Right renal pelvis (tissue), 4 donors: Measurements from ENCODE around the gene EEFSEC. TPM values are rescaled to one million over a fixed set of nuclear protein-coding genes. Genes with fewer than 3 reads are reported as not detected.

Experiments
- DNase-seq, 4 donors: peaks; one replicate each; pipeline ENCODE4 v3.0.0-alpha.2; 2013; ENCODE audit warnings: low read depth in 4 of 4, low spot score in 3 of 4, missing footprints in 1 of 4
- polyA plus RNA-seq, 4 donors: library from polyadenylated mRNA; unstranded; fragments of 120-200 nt; gene quantifications; one replicate each; pipeline ENCODE4 v1.2.1, GENCODE V29; 2013; ENCODE audit not compliant: insufficient read length in 4 of 4

EEFSEC gene
- polyA plus RNA-seq, 4 donors: 24.1 to 31.5 (median 26.2) TPM

- no peak for DNase-seq
These were observed 188.5 kb downstream of the EEFSEC start for GRCh38 chr3:128341659-128342395.

- no peak for DNase-seq
These were observed 189.5 kb downstream of the EEFSEC start for GRCh38 chr3:128342701-128343180.

- DNase-seq: no peak
These were observed 190.2 kb downstream of the EEFSEC start for GRCh38 chr3:128343287-128344051.

GRCh38 chr3:128344052-128344735 is 190.9 kb downstream of the EEFSEC start:
- DNase-seq: no peak

- DNase-seq: no peak
These were observed 191.9 kb downstream of the EEFSEC start for GRCh38 chr3:128345196-128345595.

GRCh38 chr3:128346562-128346961 is 193.3 kb downstream of the EEFSEC start:
- DNase-seq: no peak

GRCh38 chr3:128347282-128347681 is 194.0 kb downstream of the EEFSEC start:
- DNase-seq: no peak

GRCh38 chr3:128348075-128348474 is 194.8 kb downstream of the EEFSEC start:
- DNase-seq: no peak

- DNase-seq: no peak
These were observed 195.7 kb downstream of the EEFSEC start for GRCh38 chr3:128348805-128349531.

- no peak for DNase-seq
These were observed 196.8 kb downstream of the EEFSEC start for GRCh38 chr3:128349963-128350599.

GRCh38 chr3:128351546-128351945 is 198.3 kb downstream of the EEFSEC start:
- no peak for DNase-seq

- DNase-seq: no peak
These were observed 199.0 kb downstream of the EEFSEC start for GRCh38 chr3:128352326-128352725.

- no peak for DNase-seq
These were observed 200.2 kb downstream of the EEFSEC start for GRCh38 chr3:128353361-128353965.

- no peak for DNase-seq
These were observed 200.9 kb downstream of the EEFSEC start for GRCh38 chr3:128353991-128354687.

- no peak for DNase-seq
These were observed 201.7 kb downstream of the EEFSEC start for GRCh38 chr3:128354788-128355542.

GRCh38 chr3:128355543-128355919 is 202.2 kb downstream of the EEFSEC start:
- no peak for DNase-seq

- DNase-seq: no peak
These were observed 203.5 kb downstream of the EEFSEC start for GRCh38 chr3:128356822-128357221.

- no peak for DNase-seq
These were observed 204.3 kb downstream of the EEFSEC start for GRCh38 chr3:128357538-128357937.
